CMK (cell line): ENCODE measurements around the gene NR2F1.

Experiments
- DNase-seq: peaks from one replicate; pipeline ENCODE4 v3.0.0-alpha.2; 2010; ENCODE audit warnings: low read depth

NR2F1 gene

GRCh38 chr5:93642526-93642925 is 59.5 kb downstream of the NR2F1 start:
- DNase-seq, result no peak
